ENCODE data around the gene NEDD9. TPM values are rescaled to one million over a fixed set of nuclear protein-coding genes. Genes with fewer than 3 reads are reported as not detected.
A peak's percentile ranks its signal among the peaks of the same experiment; 100 is the strongest.

Gene NEDD9
- total and polyA plus RNA-seq, 2 donors (not counting 1 experiment from before 2014, with no cell fraction given), result 38.9 to 46.2 TPM

DNA sequence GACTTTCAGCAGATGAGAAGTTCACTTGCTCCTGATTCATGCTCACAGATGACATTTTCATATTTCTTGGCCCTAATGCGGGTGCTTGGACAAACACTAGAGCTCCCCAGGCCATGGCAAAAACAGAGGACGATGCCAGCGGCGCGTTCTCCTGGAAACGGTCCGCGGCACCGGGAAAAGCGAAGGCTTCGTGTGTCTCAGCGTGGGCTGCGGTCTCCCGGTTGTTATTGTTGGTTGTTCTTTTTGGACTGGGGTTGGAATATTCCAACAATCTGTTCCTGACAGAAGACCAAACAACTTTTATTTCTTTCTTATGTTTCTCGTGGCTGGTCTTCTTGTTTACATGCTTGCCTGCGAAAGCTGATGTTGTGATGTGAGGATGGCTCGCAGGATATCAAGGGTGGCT lies 46.8 kb upstream of the NEDD9 start:
- DNase-seq, result no peak
- intact Hi-C loops (cut with micrococcal nuclease), result no loop called here
- Mint-ChIP-seq H3K4me1 (peaks cover 42% of the 10 kb centered on the region), H3K4me3 (no peak overlapping the region), H3K9me3 (ENCODE audit: insufficient read depth) (no peaks in the 10 kb centered on the region), H3K27ac (no peak overlapping the region), H3K27me3 (no peaks in the 10 kb centered on the region)
- Histone ChIP-seq H2AFZ (ENCODE audit: insufficient read depth, low read depth, low read length, poor library complexity, severe bottlenecking) (no peak overlapping the region), H3K27ac (ENCODE audit: low read length in 2 of 2) (peak overlapping the region in 1 of 2 donors; percentile 5), H3K9me3 (ENCODE audit: control extremely low read depth in 1 of 3, control insufficient read depth in 2 of 3, insufficient read depth in 1 of 3, low read length in 2 of 3) (no peaks in the 10 kb centered on the region), H4K20me1 (ENCODE audit: control insufficient read depth, insufficient read depth, low read length, poor library complexity, severe bottlenecking) (no peaks in the 10 kb centered on the region), H3K36me3 (replicated peaks in 1 of 2; ENCODE audit: control extremely low read depth in 1 of 2, control insufficient read depth in 1 of 2, extremely low read depth in 1 of 2, insufficient read depth in 2 of 2, low read length in 1 of 2) (peaks cover 6 to 9% of the 10 kb centered on the region in 2 experiments), H3K79me2 (ENCODE audit: control insufficient read depth, insufficient read depth, low read length) (peaks cover 31% of the 10 kb centered on the region), H3K9ac (ENCODE audit: low read length) (no peak overlapping the region), H3K4me1 (ENCODE audit: control insufficient read depth in 2 of 2, insufficient read depth in 2 of 2, low read length in 2 of 2) (peaks cover 30 to 33% of the 10 kb centered on the region in 2 donors), H3K27me3 (replicated peaks in 1 of 4; ENCODE audit: control extremely low read depth in 1 of 4, control insufficient read depth in 3 of 4, insufficient read depth in 4 of 4, low read length in 3 of 4) (no peaks in the 10 kb centered on the region), H3K4me2 (replicated peaks; ENCODE audit: low read depth, low read length, poor library complexity, severe bottlenecking) (no peak overlapping the region), H3K4me3 (ENCODE audit: control extremely low read depth in 1 of 5, extremely low read depth in 1 of 5, insufficient read depth in 1 of 5, low read depth in 2 of 5, low read length in 4 of 5) (no peak overlapping the region)
- ATAC-seq (ENCODE audit: low read depth), result no peak
- 100% methylated on average over 4 of the region's 17 CpGs for WGBS (ENCODE audit: insufficient coverage)
- POLR2A ChIA-PET, result no interaction called here
- CTCF ChIA-PET, result interaction anchor here (1.0 to 2.2 kb wide), 2 partner anchors 11 to 217 kb away, joined by 3 to 8 read pairs; no protein-coding TSS in a partner anchor
- TF ChIP-seq EZH2 (IDR thresholded peaks at IDR 0.05; ENCODE audit: borderline replicate concordance, insufficient read depth, low read depth, low read length, poor library complexity, severe bottlenecking) (no peak), CTCF (IDR thresholded peaks at IDR 0.05) (no peak)

GRCh38 chr6:11278207-11278559 lies 45.7 kb upstream of the NEDD9 start:
- H3K4me2 ChIP-seq (replicated peaks; ENCODE audit: low read depth, low read length, poor library complexity, severe bottlenecking), result peak overlapping the region; percentile 21
- 92% methylated on average over 3 of the region's 6 CpGs for WGBS (ENCODE audit: insufficient coverage)
- no peaks in the 10 kb centered on the region for H3K9me3 ChIP-seq (ENCODE audit: control extremely low read depth in 1 of 3, control insufficient read depth in 2 of 3, insufficient read depth in 1 of 3, low read length in 2 of 3)
- H3K36me3 ChIP-seq (replicated peaks in 1 of 2; ENCODE audit: control extremely low read depth in 1 of 2, control insufficient read depth in 1 of 2, extremely low read depth in 1 of 2, insufficient read depth in 2 of 2, low read length in 1 of 2), result peaks cover 8 to 13% of the 10 kb centered on the region in 2 experiments
- H3K4me1 Mint-ChIP-seq, result peaks cover 42% of the 10 kb centered on the region
- H3K4me1 ChIP-seq (ENCODE audit: control insufficient read depth in 2 of 2, insufficient read depth in 2 of 2, low read length in 2 of 2), result peaks cover 30 to 33% of the 10 kb centered on the region in 2 donors
- POLR2A ChIA-PET, result no interaction called here
- intact Hi-C loops (cut with micrococcal nuclease), result no loop called here
- no peaks in the 10 kb centered on the region for H3K27me3 ChIP-seq (replicated peaks in 1 of 4; ENCODE audit: control extremely low read depth in 1 of 4, control insufficient read depth in 3 of 4, insufficient read depth in 4 of 4, low read length in 3 of 4)
- no peak overlapping the region for H3K4me3 ChIP-seq (ENCODE audit: control extremely low read depth in 1 of 5, extremely low read depth in 1 of 5, insufficient read depth in 1 of 5, low read depth in 2 of 5, low read length in 4 of 5)
- no peaks in the 10 kb centered on the region for H3K9me3 Mint-ChIP-seq (ENCODE audit: insufficient read depth)
- no peaks in the 10 kb centered on the region for H3K27me3 Mint-ChIP-seq
- DNase-seq (no peak), ATAC-seq (ENCODE audit: low read depth) (no peak)
- H3K9ac ChIP-seq (ENCODE audit: low read length), result no peak overlapping the region
- TF ChIP-seq EZH2 (IDR thresholded peaks at IDR 0.05; ENCODE audit: borderline replicate concordance, insufficient read depth, low read depth, low read length, poor library complexity, severe bottlenecking) (no peak), CTCF (IDR thresholded peaks at IDR 0.05) (no peak)
- H2AFZ ChIP-seq (ENCODE audit: insufficient read depth, low read depth, low read length, poor library complexity, severe bottlenecking), result no peak overlapping the region
- CTCF ChIA-PET, result interaction anchor here (0.7 to 2.2 kb wide), 3 partner anchors 11 to 218 kb away, joined by 3 to 8 read pairs (median 4); partner anchors contain the start of gene NEDD9
- H4K20me1 ChIP-seq (ENCODE audit: control insufficient read depth, insufficient read depth, low read length, poor library complexity, severe bottlenecking), result no peaks in the 10 kb centered on the region
- peak overlapping the region; percentile 29 for H3K4me3 Mint-ChIP-seq
- H3K27ac ChIP-seq (ENCODE audit: low read length in 2 of 2), result peak overlapping the region in 1 of 2 donors; percentile 69
- H3K79me2 ChIP-seq (ENCODE audit: control insufficient read depth, insufficient read depth, low read length), result peaks cover 33% of the 10 kb centered on the region
- peak overlapping the region; percentile 83 for H3K27ac Mint-ChIP-seq

Measured in B cell (primary cell).